NCI-H2171 treated with DMSO at 0.1 percent for 48 hours (cell line): ENCODE data around the gene MRPL17.

Source experiments
- DNase-seq: peaks from one replicate; lab custom pipeline; 2025; lab: John Stamatoyannopoulos, UW

The MRPL17 gene

GRCh38 chr11:6654281-6655019 lies 28.7 kb downstream of the MRPL17 start:
- no peak for DNase-seq

GRCh38 chr11:6653656-6654055 lies 29.5 kb downstream of the MRPL17 start:
- no peak for DNase-seq

GRCh38 chr11:6653097-6653496 lies 30.0 kb downstream of the MRPL17 start:
- DNase-seq, result no peak

- DNase-seq, result no peak
Measured at GRCh38 chr11:6652182-6652581, 31.0 kb downstream of the MRPL17 start.

GRCh38 chr11:6650980-6651379 lies 32.2 kb downstream of the MRPL17 start:
- DNase-seq, result no peak

GRCh38 chr11:6650104-6650503 lies 33.0 kb downstream of the MRPL17 start:
- no peak for DNase-seq

GRCh38 chr11:6648501-6648900 lies 34.6 kb downstream of the MRPL17 start:
- no peak for DNase-seq

- no peak for DNase-seq
Measured at GRCh38 chr11:6647836-6648235, 35.3 kb downstream of the MRPL17 start.

- DNase-seq, result no peak
Measured at GRCh38 chr11:6646918-6647679, 36.0 kb downstream of the MRPL17 start.

- no peak for DNase-seq
Measured at GRCh38 chr11:6646576-6646917, 36.6 kb downstream of the MRPL17 start.

- DNase-seq, result no peak
Measured at GRCh38 chr11:6646071-6646470, 37.1 kb downstream of the MRPL17 start.

- no peak for DNase-seq
Measured at GRCh38 chr11:6642957-6643356, 40.2 kb downstream of the MRPL17 start.

GRCh38 chr11:6640985-6641701 lies 42.0 kb downstream of the MRPL17 start:
- DNase-seq, result no peak

GRCh38 chr11:6640036-6640984 lies 42.8 kb downstream of the MRPL17 start:
- no peak for DNase-seq

- DNase-seq, result peak; percentile 8
Measured at GRCh38 chr11:6638429-6638828, 44.7 kb downstream of the MRPL17 start.

GRCh38 chr11:6637871-6638270 lies 45.3 kb downstream of the MRPL17 start:
- no peak for DNase-seq

- no peak for DNase-seq
Measured at GRCh38 chr11:6636480-6636879, 46.7 kb downstream of the MRPL17 start.

- no peak for DNase-seq
Measured at GRCh38 chr11:6635082-6635932, 47.8 kb downstream of the MRPL17 start.

GRCh38 chr11:6634534-6634933 lies 48.6 kb downstream of the MRPL17 start:
- no peak for DNase-seq

GRCh38 chr11:6633422-6634408 lies 49.4 kb downstream of the MRPL17 start:
- DNase-seq, result no peak
